HG03432 (cell line): ENCODE results near the gene FAR1.
A peak's percentile ranks its signal among the peaks of the same experiment; 100 is the strongest.

Experiments
- ATAC-seq: cut with Tn5 transposase; IDR thresholded peaks from one replicate; pipeline ENCODE4 v1.9.1; 2021; ENCODE audit warnings: mild to moderate bottlenecking, moderate library complexity; ENCODE audit not compliant: unreplicated experiment

Gene FAR1

GRCh38 chr11:13669544-13670488, 1.3 kb downstream of the FAR1 start:
- no peak for ATAC-seq

- ATAC-seq: no peak
These were observed 4.2 kb downstream of the FAR1 start for GRCh38 chr11:13672576-13673210.

GRCh38 chr11:13674799-13675509, 6.5 kb downstream of the FAR1 start:
- ATAC-seq: no peak

- ATAC-seq: no peak
These were observed 8.1 kb downstream of the FAR1 start for GRCh38 chr11:13676576-13676975.

GRCh38 chr11:13679768-13680167, 11.3 kb downstream of the FAR1 start:
- ATAC-seq: no peak

GRCh38 chr11:13680501-13681264, 12.2 kb downstream of the FAR1 start:
- peak; percentile 87 for ATAC-seq

GRCh38 chr11:13681446-13681845, 13.0 kb downstream of the FAR1 start:
- no peak for ATAC-seq

- no peak for ATAC-seq
These were observed 13.7 kb downstream of the FAR1 start for GRCh38 chr11:13682212-13682611.

GRCh38 chr11:13685461-13686108, 17.1 kb downstream of the FAR1 start:
- no peak for ATAC-seq

- ATAC-seq: no peak
These were observed 18.3 kb downstream of the FAR1 start for GRCh38 chr11:13686776-13687175.

- no peak for ATAC-seq
These were observed 18.8 kb downstream of the FAR1 start for GRCh38 chr11:13687271-13687670.

- ATAC-seq: no peak
These were observed 22.9 kb downstream of the FAR1 start for GRCh38 chr11:13691286-13691899.

GRCh38 chr11:13692172-13692571, 23.7 kb downstream of the FAR1 start:
- ATAC-seq: no peak

GRCh38 chr11:13694115-13694514, 25.6 kb downstream of the FAR1 start:
- no peak for ATAC-seq

GRCh38 chr11:13695886-13696285, 27.4 kb downstream of the FAR1 start:
- ATAC-seq: no peak

- no peak for ATAC-seq
These were observed 29.2 kb downstream of the FAR1 start for GRCh38 chr11:13697710-13698109.

- no peak for ATAC-seq
These were observed 29.7 kb downstream of the FAR1 start for GRCh38 chr11:13698132-13698531.

GRCh38 chr11:13699041-13699440, 30.6 kb downstream of the FAR1 start:
- no peak for ATAC-seq

GRCh38 chr11:13699870-13700269, 31.4 kb downstream of the FAR1 start:
- ATAC-seq: no peak

- ATAC-seq: no peak
These were observed 33.0 kb downstream of the FAR1 start for GRCh38 chr11:13701506-13701905.
